SK-N-SH treated with all-trans-retinoic acid at 6 μM for 48 hours (cell line): Measurements from ENCODE around the gene PRKCE.

ENCODE experiments used
- ATAC-seq: fragments of 200-7000 bp; cut with Tn5 transposase; 3 replicates; pipeline ENCODE4 v1.9.1; 2020; ENCODE audit warnings: mild to moderate bottlenecking, moderate library complexity
- ARNTL ChIP-seq: fragments of 450-650 bp; formaldehyde crosslinking; IDR thresholded peaks from 2 replicates; pipeline ENCODE4 v1.5.0; 2020; ENCODE audit warnings: low read depth, mild to moderate bottlenecking, moderate library complexity, borderline replicate concordance
- BACH2 ChIP-seq: fragments of 250-450 bp; sonication (Bioruptor Pico); IDR thresholded peaks from 2 replicates; pipeline ENCODE4 v1.9.0; 2021; ENCODE audit warnings: mild to moderate bottlenecking, borderline replicate concordance
- CSDC2 ChIP-seq: fragments of 250-450 bp; sonication (Bioruptor Pico); IDR thresholded peaks from 2 replicates; pipeline ENCODE4 v1.5.0; 2020; ENCODE audit warnings: mild to moderate bottlenecking, moderate library complexity
- ESRRG ChIP-seq: fragments of 250-450 bp; sonication (Bioruptor Pico); IDR thresholded peaks from 2 replicates; pipeline ENCODE4 v1.6.1; 2021; ENCODE audit warnings: mild to moderate bottlenecking
- GLIS3 ChIP-seq: fragments of 250-450 bp; sonication (Bioruptor Pico); IDR thresholded peaks from 2 replicates; pipeline ENCODE4 v1.5.0; 2020; ENCODE audit warnings: mild to moderate bottlenecking, moderate library complexity
- ISL1 ChIP-seq: fragments of 250-450 bp; sonication (Bioruptor Pico); IDR thresholded peaks from 2 replicates; pipeline ENCODE4 v2.1.2; 2022; ENCODE audit warnings: mild to moderate bottlenecking, moderate library complexity
- OSR1 ChIP-seq: fragments of 250-450 bp; sonication (Bioruptor Pico); IDR thresholded peaks from 2 replicates; pipeline ENCODE4 v1.8.0; 2022; ENCODE audit warnings: moderate library complexity, mild to moderate bottlenecking, inconsistent platforms
- PPARA ChIP-seq: fragments of 250-450 bp; sonication (Bioruptor Pico); IDR thresholded peaks from 2 replicates; pipeline ENCODE4 v1.5.0; 2020; ENCODE audit warnings: mild to moderate bottlenecking, borderline replicate concordance
- RARB ChIP-seq: fragments of 250-450 bp; sonication (Bioruptor Pico); IDR thresholded peaks from 2 replicates; pipeline ENCODE4 v1.8.0; 2021; ENCODE audit warnings: mild to moderate bottlenecking, moderate library complexity
- TOX ChIP-seq: fragments of 250-450 bp; sonication (Bioruptor Pico); IDR thresholded peaks from 2 replicates; pipeline ENCODE4 v1.8.0; 2021; ENCODE audit warnings: mild to moderate bottlenecking, moderate library complexity, borderline replicate concordance
- ZC3H10 ChIP-seq: fragments of 250-450 bp; sonication (Bioruptor Pico); IDR thresholded peaks from 2 replicates; pipeline ENCODE4 v1.5.1; 2021; ENCODE audit warnings: mild to moderate bottlenecking, moderate library complexity
- ZFP3 ChIP-seq: fragments of 250-450 bp; sonication (Bioruptor Pico); IDR thresholded peaks from 2 replicates; pipeline ENCODE4 v1.5.0; 2020; ENCODE audit warnings: mild to moderate bottlenecking, moderate library complexity
- ZFP30 ChIP-seq: fragments of 450-650 bp; formaldehyde crosslinking; IDR thresholded peaks from 2 replicates; pipeline ENCODE4 v1.5.0; 2022; ENCODE audit warnings: mild to moderate bottlenecking, moderate library complexity
- ZNF565 ChIP-seq: fragments of 450-650 bp; formaldehyde crosslinking; conservative IDR thresholded peaks from 2 replicates; pipeline ENCODE4 v1.5.0; 2020; ENCODE audit warnings: low read depth, mild to moderate bottlenecking, moderate library complexity
- ZNF70 ChIP-seq: fragments of 450-650 bp; formaldehyde crosslinking; IDR thresholded peaks from 2 replicates; pipeline ENCODE4 v1.5.0; 2020; ENCODE audit warnings: mild to moderate bottlenecking, moderate library complexity
- ZNF8 ChIP-seq: fragments of 450-650 bp; formaldehyde crosslinking; IDR thresholded peaks from 2 replicates; pipeline ENCODE4 v1.5.0; 2020; ENCODE audit warnings: mild to moderate bottlenecking, moderate library complexity
- TF ChIP-seq, protein P1 (sequence below): fragments of 250-450 bp; sonication (Bioruptor Pico); IDR thresholded peaks from 2 replicates; pipeline ENCODE4 v1.5.0; 2020; ENCODE audit warnings: mild to moderate bottlenecking, moderate library complexity
- TF ChIP-seq, protein P2 (sequence below): fragments of 250-450 bp; sonication (Bioruptor Pico); IDR thresholded peaks from 2 replicates; pipeline ENCODE4 v1.5.1; 2021; ENCODE audit warnings: mild to moderate bottlenecking, moderate library complexity
- TF ChIP-seq, protein P3 (sequence below): fragments of 250-450 bp; sonication (Bioruptor Pico); IDR thresholded peaks from 2 replicates; pipeline ENCODE4 v1.8.0; 2021; ENCODE audit warnings: low read depth, mild to moderate bottlenecking, moderate library complexity, borderline replicate concordance
- TF ChIP-seq, protein P4 (sequence below): fragments of 250-450 bp; sonication (Bioruptor Pico); IDR thresholded peaks from 2 replicates; pipeline ENCODE4 v1.8.0; 2020; ENCODE audit warnings: mild to moderate bottlenecking, moderate library complexity, borderline replicate concordance
- TF ChIP-seq, protein P5 (sequence below): fragments of 250-450 bp; sonication (Bioruptor Pico); IDR thresholded peaks from 2 replicates; pipeline ENCODE4 v1.5.1; 2020; ENCODE audit warnings: low read depth, mild to moderate bottlenecking, moderate library complexity

PRKCE gene

DNA sequence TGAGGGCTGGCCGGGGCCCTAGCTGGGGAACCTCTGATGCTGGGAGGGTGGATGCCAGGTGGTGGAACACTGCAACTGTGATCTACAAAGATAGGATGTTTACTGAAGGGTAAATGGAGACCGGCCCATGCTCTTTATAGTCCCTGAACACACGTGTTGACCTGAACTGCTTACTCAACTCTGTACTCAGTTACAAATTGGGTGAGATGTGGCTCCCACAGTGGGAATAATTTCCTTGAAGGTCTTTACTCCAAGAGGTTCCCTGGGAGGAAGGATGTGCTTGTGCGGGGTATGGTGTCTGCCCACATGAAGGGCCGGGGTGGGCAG lies 254.1 kb downstream of the PRKCE start:
- TF ChIP-seq ZFP30 (CRISPR knock-in tag), result no peak
- no peak for TF ChIP-seq ZFP3 (CRISPR knock-in tag)
- no peak for TF ChIP-seq ZNF565 (CRISPR knock-in tag)
- TF ChIP-seq OSR1, result no peak
- no peak for TF ChIP-seq ZNF8 (CRISPR knock-in tag)
- TF ChIP-seq, protein P1, sequence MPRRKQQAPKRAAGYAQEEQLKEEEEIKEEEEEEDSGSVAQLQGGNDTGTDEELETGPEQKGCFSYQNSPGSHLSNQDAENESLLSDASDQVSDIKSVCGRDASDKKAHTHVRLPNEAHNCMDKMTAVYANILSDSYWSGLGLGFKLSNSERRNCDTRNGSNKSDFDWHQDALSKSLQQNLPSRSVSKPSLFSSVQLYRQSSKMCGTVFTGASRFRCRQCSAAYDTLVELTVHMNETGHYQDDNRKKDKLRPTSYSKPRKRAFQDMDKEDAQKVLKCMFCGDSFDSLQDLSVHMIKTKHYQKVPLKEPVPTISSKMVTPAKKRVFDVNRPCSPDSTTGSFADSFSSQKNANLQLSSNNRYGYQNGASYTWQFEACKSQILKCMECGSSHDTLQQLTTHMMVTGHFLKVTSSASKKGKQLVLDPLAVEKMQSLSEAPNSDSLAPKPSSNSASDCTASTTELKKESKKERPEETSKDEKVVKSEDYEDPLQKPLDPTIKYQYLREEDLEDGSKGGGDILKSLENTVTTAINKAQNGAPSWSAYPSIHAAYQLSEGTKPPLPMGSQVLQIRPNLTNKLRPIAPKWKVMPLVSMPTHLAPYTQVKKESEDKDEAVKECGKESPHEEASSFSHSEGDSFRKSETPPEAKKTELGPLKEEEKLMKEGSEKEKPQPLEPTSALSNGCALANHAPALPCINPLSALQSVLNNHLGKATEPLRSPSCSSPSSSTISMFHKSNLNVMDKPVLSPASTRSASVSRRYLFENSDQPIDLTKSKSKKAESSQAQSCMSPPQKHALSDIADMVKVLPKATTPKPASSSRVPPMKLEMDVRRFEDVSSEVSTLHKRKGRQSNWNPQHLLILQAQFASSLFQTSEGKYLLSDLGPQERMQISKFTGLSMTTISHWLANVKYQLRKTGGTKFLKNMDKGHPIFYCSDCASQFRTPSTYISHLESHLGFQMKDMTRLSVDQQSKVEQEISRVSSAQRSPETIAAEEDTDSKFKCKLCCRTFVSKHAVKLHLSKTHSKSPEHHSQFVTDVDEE (CRISPR knock-in tag), result no peak
- no peak for TF ChIP-seq RARB (CRISPR knock-in tag)
- TF ChIP-seq, protein P2, sequence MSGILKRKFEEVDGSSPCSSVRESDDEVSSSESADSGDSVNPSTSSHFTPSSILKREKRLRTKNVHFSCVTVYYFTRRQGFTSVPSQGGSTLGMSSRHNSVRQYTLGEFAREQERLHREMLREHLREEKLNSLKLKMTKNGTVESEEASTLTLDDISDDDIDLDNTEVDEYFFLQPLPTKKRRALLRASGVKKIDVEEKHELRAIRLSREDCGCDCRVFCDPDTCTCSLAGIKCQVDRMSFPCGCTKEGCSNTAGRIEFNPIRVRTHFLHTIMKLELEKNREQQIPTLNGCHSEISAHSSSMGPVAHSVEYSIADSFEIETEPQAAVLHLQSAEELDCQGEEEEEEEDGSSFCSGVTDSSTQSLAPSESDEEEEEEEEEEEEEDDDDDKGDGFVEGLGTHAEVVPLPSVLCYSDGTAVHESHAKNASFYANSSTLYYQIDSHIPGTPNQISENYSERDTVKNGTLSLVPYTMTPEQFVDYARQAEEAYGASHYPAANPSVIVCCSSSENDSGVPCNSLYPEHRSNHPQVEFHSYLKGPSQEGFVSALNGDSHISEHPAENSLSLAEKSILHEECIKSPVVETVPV (CRISPR knock-in tag), result no peak
- no peak for TF ChIP-seq GLIS3
- TF ChIP-seq TOX (CRISPR knock-in tag), result no peak
- TF ChIP-seq ARNTL, result no peak
- ATAC-seq, result no peak

DNA sequence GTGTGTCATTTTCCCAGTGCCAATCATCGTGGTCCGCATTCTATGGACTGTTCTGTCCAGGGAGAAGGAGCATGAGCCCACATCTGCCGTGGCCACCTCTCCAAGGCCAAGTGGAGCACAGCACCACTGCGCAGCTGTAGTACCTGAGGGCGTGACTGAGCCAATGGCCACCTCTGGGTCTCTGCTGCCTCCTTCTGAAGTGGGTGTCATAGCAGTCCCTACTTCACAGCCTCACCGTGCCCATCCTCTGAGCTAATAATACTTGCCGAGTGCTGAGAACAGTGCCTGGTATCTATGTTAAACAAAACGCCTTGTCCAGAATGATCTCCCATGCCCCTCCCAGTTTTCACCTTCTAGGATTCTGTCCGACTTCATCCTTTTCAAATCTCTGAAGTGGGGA lies 256.1 kb downstream of the PRKCE start:
- TF ChIP-seq, protein P3, sequence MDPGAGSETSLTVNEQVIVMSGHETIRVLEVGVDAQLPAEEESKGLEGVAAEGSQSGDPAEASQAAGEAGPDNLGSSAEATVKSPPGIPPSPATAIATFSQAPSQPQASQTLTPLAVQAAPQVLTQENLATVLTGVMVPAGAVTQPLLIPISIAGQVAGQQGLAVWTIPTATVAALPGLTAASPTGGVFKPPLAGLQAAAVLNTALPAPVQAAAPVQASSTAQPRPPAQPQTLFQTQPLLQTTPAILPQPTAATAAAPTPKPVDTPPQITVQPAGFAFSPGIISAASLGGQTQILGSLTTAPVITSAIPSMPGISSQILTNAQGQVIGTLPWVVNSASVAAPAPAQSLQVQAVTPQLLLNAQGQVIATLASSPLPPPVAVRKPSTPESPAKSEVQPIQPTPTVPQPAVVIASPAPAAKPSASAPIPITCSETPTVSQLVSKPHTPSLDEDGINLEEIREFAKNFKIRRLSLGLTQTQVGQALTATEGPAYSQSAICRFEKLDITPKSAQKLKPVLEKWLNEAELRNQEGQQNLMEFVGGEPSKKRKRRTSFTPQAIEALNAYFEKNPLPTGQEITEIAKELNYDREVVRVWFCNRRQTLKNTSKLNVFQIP (CRISPR knock-in tag), result no peak
- TF ChIP-seq TOX (CRISPR knock-in tag) (no peak), ZFP3 (CRISPR knock-in tag) (no peak), OSR1 (no peak), ESRRG (CRISPR knock-in tag) (no peak), BACH2 (CRISPR knock-in tag) (no peak), ARNTL (no peak), ZNF70 (CRISPR knock-in tag) (no peak), CSDC2 (no peak)
- TF ChIP-seq, protein P4, sequence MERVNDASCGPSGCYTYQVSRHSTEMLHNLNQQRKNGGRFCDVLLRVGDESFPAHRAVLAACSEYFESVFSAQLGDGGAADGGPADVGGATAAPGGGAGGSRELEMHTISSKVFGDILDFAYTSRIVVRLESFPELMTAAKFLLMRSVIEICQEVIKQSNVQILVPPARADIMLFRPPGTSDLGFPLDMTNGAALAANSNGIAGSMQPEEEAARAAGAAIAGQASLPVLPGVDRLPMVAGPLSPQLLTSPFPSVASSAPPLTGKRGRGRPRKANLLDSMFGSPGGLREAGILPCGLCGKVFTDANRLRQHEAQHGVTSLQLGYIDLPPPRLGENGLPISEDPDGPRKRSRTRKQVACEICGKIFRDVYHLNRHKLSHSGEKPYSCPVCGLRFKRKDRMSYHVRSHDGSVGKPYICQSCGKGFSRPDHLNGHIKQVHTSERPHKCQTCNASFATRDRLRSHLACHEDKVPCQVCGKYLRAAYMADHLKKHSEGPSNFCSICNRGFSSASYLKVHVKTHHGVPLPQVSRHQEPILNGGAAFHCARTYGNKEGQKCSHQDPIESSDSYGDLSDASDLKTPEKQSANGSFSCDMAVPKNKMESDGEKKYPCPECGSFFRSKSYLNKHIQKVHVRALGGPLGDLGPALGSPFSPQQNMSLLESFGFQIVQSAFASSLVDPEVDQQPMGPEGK (CRISPR knock-in tag), result no peak
- TF ChIP-seq, protein P5, sequence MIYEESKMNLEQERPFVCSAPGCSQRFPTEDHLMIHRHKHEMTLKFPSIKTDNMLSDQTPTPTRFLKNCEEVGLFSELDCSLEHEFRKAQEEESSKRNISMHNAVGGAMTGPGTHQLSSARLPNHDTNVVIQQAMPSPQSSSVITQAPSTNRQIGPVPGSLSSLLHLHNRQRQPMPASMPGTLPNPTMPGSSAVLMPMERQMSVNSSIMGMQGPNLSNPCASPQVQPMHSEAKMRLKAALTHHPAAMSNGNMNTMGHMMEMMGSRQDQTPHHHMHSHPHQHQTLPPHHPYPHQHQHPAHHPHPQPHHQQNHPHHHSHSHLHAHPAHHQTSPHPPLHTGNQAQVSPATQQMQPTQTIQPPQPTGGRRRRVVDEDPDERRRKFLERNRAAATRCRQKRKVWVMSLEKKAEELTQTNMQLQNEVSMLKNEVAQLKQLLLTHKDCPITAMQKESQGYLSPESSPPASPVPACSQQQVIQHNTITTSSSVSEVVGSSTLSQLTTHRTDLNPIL (CRISPR knock-in tag), result no peak
- no peak for ATAC-seq

DNA sequence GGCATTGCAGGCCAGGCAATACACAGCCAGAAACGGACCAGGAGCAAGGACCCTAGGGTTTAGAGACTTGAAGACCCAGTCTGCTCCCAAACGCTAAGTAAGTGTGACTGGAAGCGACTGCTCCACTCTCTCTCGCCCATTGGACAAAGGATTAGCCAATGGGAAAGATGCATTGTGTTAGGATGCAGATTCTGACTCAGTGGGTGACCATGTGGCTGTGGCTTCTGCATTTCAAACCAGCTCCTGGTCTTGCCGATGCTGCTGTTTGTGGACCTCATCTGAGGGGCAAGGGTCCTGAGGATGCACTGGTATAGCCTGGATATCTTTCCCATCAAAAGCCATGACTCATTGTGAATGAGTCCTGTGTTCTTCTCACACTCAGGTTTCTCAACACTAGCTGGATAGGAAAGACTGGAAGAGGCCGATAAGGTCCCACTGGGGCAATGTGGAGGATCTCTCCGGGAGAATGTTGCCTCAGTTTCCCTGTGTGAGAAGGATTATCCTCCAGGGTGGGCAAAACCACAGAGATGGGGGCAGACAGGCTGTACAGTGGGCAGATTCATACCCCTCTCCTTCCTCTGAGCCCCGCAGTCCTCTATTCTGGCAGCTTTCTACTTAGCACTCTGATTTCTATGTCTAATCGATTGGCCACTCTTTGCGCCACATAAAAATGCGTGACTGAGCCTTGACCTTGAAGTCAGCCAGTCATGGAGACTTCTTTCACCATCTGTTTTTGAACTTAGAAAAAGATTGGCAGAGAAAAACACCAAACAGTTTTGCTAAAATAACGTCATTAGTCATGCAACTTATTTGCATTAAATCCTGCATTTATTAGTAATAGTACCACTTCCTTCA lies 257.1 kb downstream of the PRKCE start:
- ATAC-seq, result no peak
- TF ChIP-seq, protein P5 (CRISPR knock-in tag), result no peak
- no peak for TF ChIP-seq OSR1
- TF ChIP-seq, protein P2 (CRISPR knock-in tag), result no peak
- no peak for TF ChIP-seq ZC3H10
- TF ChIP-seq PPARA (CRISPR knock-in tag), result no peak
- TF ChIP-seq BACH2 (CRISPR knock-in tag), result no peak
- no peak for TF ChIP-seq TOX (CRISPR knock-in tag)
- TF ChIP-seq ZNF8 (CRISPR knock-in tag), result no peak
- no peak for TF ChIP-seq ISL1
- TF ChIP-seq, protein P1 (CRISPR knock-in tag), result no peak
- TF ChIP-seq ARNTL, result no peak
